ENCODE measurements around the gene ADORA1.
A peak's percentile ranks its signal among the peaks of the same experiment; 100 is the strongest.

The ADORA1 gene

GRCh38 chr1:203216274-203217138 is 89.0 kb downstream of the ADORA1 start:
- peak; percentile 55 for DNase-seq (ENCODE audit: low read depth)

All from activated T-cell treated with anti-CD3 and anti-CD28 coated beads for 24 hours (primary cell).